GM23338 (cell line): ENCODE measurements around the gene NR3C1. TPM values are rescaled to one million over a fixed set of nuclear protein-coding genes. Genes with fewer than 3 reads are reported as not detected.

ENCODE experiments used
- ATAC-seq: fragments of 200-7000 bp; cut with Tn5 transposase; 3 replicates; pipeline ENCODE4 v1.9.1; 2020
- DNase-seq: peaks from one replicate; pipeline ENCODE4 v3.0.0-alpha.2; 2015; ENCODE audit warnings: low spot score
- H2AFZ ChIP-seq: fragments of 200-600 bp; sonication (generic); 2 replicates; pipeline ENCODE4 v1.8.0; 2016; ENCODE audit warnings: antibody characterized with exemption, mild to moderate bottlenecking, moderate library complexity
- H3F3A ChIP-seq: fragments of 200-600 bp; sonication (generic); replicated peaks from 2 replicates; pipeline ENCODE4 v1.8.0; 2017; ENCODE audit warnings: antibody characterized with exemption, mixed run types, low read depth
- H3K27ac ChIP-seq: fragments of 200-600 bp; sonication (generic); 2 replicates; pipeline ENCODE4 v1.6.1; 2016; ENCODE audit warnings: low read depth
- H3K27me3 ChIP-seq: fragments of 200-600 bp; sonication (generic); 2 replicates; pipeline ENCODE4 v1.8.0; 2016; ENCODE audit warnings: mild to moderate bottlenecking, mixed run types, moderate library complexity; ENCODE audit not compliant: insufficient read depth
- H3K36me3 ChIP-seq: fragments of 200-600 bp; sonication (generic); 2 replicates; pipeline ENCODE4 v1.8.0; 2016; ENCODE audit warnings: mild to moderate bottlenecking; ENCODE audit not compliant: insufficient read depth
- H3K4me1 ChIP-seq: fragments of 200-600 bp; sonication (generic); 2 replicates; pipeline ENCODE4 v1.8.0; 2016; ENCODE audit warnings: mild to moderate bottlenecking, moderate library complexity; ENCODE audit not compliant: insufficient read depth
- H3K4me2 ChIP-seq: fragments of 200-600 bp; sonication (generic); 2 replicates; pipeline ENCODE4 v1.7.1; 2017; ENCODE audit warnings: mixed run types
- H3K4me3 ChIP-seq: fragments of 200-600 bp; sonication (generic); 2 replicates; pipeline ENCODE4 v1.6.1; 2016; ENCODE audit warnings: mixed run types
- H3K79me2 ChIP-seq: fragments of 200-600 bp; sonication (generic); replicated peaks from 2 replicates; pipeline ENCODE4 v1.8.0; 2017; ENCODE audit warnings: mild to moderate bottlenecking; ENCODE audit not compliant: insufficient read depth
- H3K9me2 ChIP-seq: fragments of 200-600 bp; sonication (generic); 2 replicates; pipeline ENCODE4 v1.8.0; 2017; ENCODE audit not compliant: insufficient read depth
- H4K20me1 ChIP-seq: fragments of 200-600 bp; sonication (generic); replicated peaks from 2 replicates; pipeline ENCODE4 v1.8.0; 2017; ENCODE audit warnings: mild to moderate bottlenecking; ENCODE audit not compliant: insufficient read depth
- H3K27ac Mint-ChIP-seq: 2 replicates; pipeline ENCODE4 v1.8.0; 2020; ENCODE audit warnings: inconsistent platforms, mild to moderate bottlenecking, moderate library complexity, mixed read lengths
- H3K27me3 Mint-ChIP-seq: 3 replicates; pipeline ENCODE4 v1.8.0; 2022; ENCODE audit warnings: low read depth, mild to moderate bottlenecking, moderate library complexity, mixed read lengths, inconsistent platforms; ENCODE audit not compliant: insufficient read depth, poor library complexity
- H3K36me3 Mint-ChIP-seq: 3 replicates; pipeline ENCODE4 v1.8.0; 2021; ENCODE audit warnings: low read depth, mild to moderate bottlenecking, inconsistent platforms, moderate library complexity, mixed read lengths
- H3K4me1 Mint-ChIP-seq: 3 replicates; pipeline ENCODE4 v1.8.0; 2020; ENCODE audit warnings: mild to moderate bottlenecking, inconsistent platforms, mixed read lengths
- H3K4me3 Mint-ChIP-seq: 3 replicates; pipeline ENCODE4 v1.8.0; 2021; ENCODE audit warnings: moderate library complexity, mild to moderate bottlenecking, inconsistent platforms, mixed read lengths
- H3K9me3 Mint-ChIP-seq: 3 replicates; pipeline ENCODE4 v1.8.0; 2020; ENCODE audit warnings: moderate library complexity, mild to moderate bottlenecking, inconsistent platforms, mixed read lengths
- CREB1 ChIP-seq: fragments of 250-450 bp; sonication (Bioruptor Pico); IDR thresholded peaks from 2 replicates; pipeline ENCODE4 v1.5.0; 2020; ENCODE audit warnings: low read depth, mild to moderate bottlenecking, moderate library complexity
- EZH2 ChIP-seq: fragments of 200-600 bp; sonication (generic); IDR thresholded peaks from one replicate; pipeline ENCODE4 v1.8.0; 2017; ENCODE audit warnings: antibody characterized with exemption, mild to moderate bottlenecking, low read depth; ENCODE audit not compliant: unreplicated experiment
- EZH2phosphoT487 ChIP-seq: fragments of 200-600 bp; sonication (generic); IDR thresholded peaks from one replicate; pipeline ENCODE4 v1.8.1; 2018; ENCODE audit warnings: antibody characterized with exemption; ENCODE audit not compliant: unreplicated experiment
- JUNB ChIP-seq: IDR thresholded peaks from one replicate; pipeline ENCODE4 v1.6.1; 2016; ENCODE audit warnings: antibody characterized with exemption; ENCODE audit not compliant: unreplicated experiment
- NANOG ChIP-seq: IDR thresholded peaks from 2 replicates; pipeline ENCODE4 v1.6.1; 2016; ENCODE audit warnings: antibody characterized with exemption, borderline replicate concordance
- POLR2AphosphoS5 ChIP-seq: IDR thresholded peaks from 2 replicates; pipeline ENCODE4 v1.6.1; 2016; ENCODE audit warnings: antibody characterized with exemption, low read depth
- STAT1 ChIP-seq: IDR thresholded peaks from one replicate; pipeline ENCODE4 v1.6.1; 2016; ENCODE audit warnings: antibody characterized with exemption; ENCODE audit not compliant: unreplicated experiment
- ZNF114 ChIP-seq: fragments of 250-450 bp; sonication (Bioruptor Pico); IDR thresholded peaks from 2 replicates; pipeline ENCODE4 v1.5.0; 2020; ENCODE audit warnings: mild to moderate bottlenecking, moderate library complexity
- ZNF331 ChIP-seq: fragments of 250-450 bp; sonication (Bioruptor Pico); IDR thresholded peaks from 2 replicates; pipeline ENCODE4 v1.5.0; 2020; ENCODE audit warnings: low read depth, mild to moderate bottlenecking, moderate library complexity
- polyA plus RNA-seq: library from polyadenylated mRNA; unstranded; fragments of >200 nt; fragmentation: Nextera tagmentation; extraction: Ambion mirVana; gene quantifications from 2 replicates; pipeline ENCODE4 v1.2.1, GENCODE V29; 2016
- total RNA-seq: library from RNA; depleted of rRNA; stranded (reverse); fragments of >200 nt; shearing (Covaris generic); gene quantifications from 2 replicates; pipeline ENCODE4 v1.2.3, GENCODE V29; 2014
- TF ChIP-seq, protein P1 (sequence below): IDR thresholded peaks from one replicate; pipeline ENCODE4 v1.6.1; 2018; ENCODE audit warnings: antibody characterized with exemption; ENCODE audit not compliant: unreplicated experiment
- TF ChIP-seq, protein P2 (sequence below): IDR thresholded peaks from 2 replicates; pipeline ENCODE4 v1.6.1; 2016; ENCODE audit warnings: antibody characterized with exemption
- TF ChIP-seq, protein P3 (sequence below): fragments of 250-450 bp; sonication (Bioruptor Pico); IDR thresholded peaks from 2 replicates; pipeline ENCODE4 v1.5.0; 2020; ENCODE audit warnings: mild to moderate bottlenecking, moderate library complexity

The NR3C1 gene
- total and polyA plus RNA-seq, 2 experiments from 2014 or later = 1.2 to 4.6 TPM

DNA sequence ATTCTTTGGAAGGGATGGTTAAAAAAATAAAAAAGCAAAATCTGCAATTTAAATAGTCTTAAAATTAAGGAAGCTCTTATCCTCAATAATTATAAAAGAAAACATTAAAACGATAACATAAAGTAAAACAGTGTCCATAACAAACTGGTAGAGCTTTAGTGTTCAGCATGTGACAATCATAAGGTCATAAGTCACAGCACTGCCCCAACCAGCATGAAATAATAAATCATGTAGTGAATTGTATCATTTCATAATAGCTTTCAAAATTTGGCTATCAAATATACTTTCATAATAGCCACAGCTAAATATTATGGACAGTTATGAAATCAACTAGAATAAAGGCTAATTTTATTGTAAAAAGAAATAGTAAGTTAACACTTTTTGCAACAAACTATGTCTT, 10.0 kb downstream of the NR3C1 start (continued):
- TF ChIP-seq, protein P1, sequence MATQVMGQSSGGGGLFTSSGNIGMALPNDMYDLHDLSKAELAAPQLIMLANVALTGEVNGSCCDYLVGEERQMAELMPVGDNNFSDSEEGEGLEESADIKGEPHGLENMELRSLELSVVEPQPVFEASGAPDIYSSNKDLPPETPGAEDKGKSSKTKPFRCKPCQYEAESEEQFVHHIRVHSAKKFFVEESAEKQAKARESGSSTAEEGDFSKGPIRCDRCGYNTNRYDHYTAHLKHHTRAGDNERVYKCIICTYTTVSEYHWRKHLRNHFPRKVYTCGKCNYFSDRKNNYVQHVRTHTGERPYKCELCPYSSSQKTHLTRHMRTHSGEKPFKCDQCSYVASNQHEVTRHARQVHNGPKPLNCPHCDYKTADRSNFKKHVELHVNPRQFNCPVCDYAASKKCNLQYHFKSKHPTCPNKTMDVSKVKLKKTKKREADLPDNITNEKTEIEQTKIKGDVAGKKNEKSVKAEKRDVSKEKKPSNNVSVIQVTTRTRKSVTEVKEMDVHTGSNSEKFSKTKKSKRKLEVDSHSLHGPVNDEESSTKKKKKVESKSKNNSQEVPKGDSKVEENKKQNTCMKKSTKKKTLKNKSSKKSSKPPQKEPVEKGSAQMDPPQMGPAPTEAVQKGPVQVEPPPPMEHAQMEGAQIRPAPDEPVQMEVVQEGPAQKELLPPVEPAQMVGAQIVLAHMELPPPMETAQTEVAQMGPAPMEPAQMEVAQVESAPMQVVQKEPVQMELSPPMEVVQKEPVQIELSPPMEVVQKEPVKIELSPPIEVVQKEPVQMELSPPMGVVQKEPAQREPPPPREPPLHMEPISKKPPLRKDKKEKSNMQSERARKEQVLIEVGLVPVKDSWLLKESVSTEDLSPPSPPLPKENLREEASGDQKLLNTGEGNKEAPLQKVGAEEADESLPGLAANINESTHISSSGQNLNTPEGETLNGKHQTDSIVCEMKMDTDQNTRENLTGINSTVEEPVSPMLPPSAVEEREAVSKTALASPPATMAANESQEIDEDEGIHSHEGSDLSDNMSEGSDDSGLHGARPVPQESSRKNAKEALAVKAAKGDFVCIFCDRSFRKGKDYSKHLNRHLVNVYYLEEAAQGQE = no peak

DNA sequence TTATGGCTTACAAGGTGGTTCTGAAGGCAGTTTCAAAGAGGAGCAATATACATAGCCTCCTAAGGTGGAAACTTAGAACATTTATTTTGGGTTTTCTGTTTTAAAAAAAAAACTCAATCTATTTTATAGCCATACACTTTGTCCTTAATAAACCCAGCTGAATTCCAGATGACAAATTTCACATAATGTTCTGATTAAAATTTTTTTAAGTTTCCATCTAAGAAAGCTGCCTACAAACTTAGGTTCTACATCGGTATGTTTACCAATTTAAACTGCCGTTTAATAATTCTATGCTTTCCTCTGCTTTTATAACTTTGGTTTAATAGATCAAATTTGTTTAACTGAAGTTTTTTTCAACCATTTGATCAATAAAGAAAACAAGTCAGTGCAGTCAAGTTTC, 12.5 kb downstream of the NR3C1 start:
- no peaks in the 10 kb centered on the region for H3K9me2 ChIP-seq
- Mint-ChIP-seq H3K9me3 (peaks cover 5% of the 10 kb centered on the region; the same call in 2 of the 3 replicates), H3K27me3 (no peaks in the 10 kb centered on the region), H3K27ac (no peak overlapping the region), H3K4me3 (no peak overlapping the region), H3K36me3 (peaks cover 8% of the 10 kb centered on the region), H3K4me1 (peaks cover 19% of the 10 kb centered on the region)
- no peak overlapping the region for H3K4me2 ChIP-seq
- H3K4me3 ChIP-seq = no peak overlapping the region
- H2AFZ ChIP-seq = no peak overlapping the region
- DNase-seq = no peak
- no peaks in the 10 kb centered on the region for H3K36me3 ChIP-seq
- no peaks in the 10 kb centered on the region for H3F3A ChIP-seq
- H3K27ac ChIP-seq = no peak overlapping the region
- no peak for ATAC-seq
- H3K27me3 ChIP-seq = no peaks in the 10 kb centered on the region
- no peaks in the 10 kb centered on the region for H4K20me1 ChIP-seq
- H3K79me2 ChIP-seq = no peaks in the 10 kb centered on the region
- peaks cover 12% of the 10 kb centered on the region for H3K4me1 ChIP-seq
- no peak for TF ChIP-seq EZH2
- TF ChIP-seq JUNB = no peak
- TF ChIP-seq, protein P2, sequence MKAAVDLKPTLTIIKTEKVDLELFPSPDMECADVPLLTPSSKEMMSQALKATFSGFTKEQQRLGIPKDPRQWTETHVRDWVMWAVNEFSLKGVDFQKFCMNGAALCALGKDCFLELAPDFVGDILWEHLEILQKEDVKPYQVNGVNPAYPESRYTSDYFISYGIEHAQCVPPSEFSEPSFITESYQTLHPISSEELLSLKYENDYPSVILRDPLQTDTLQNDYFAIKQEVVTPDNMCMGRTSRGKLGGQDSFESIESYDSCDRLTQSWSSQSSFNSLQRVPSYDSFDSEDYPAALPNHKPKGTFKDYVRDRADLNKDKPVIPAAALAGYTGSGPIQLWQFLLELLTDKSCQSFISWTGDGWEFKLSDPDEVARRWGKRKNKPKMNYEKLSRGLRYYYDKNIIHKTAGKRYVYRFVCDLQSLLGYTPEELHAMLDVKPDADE = no peak
- no peak for TF ChIP-seq POLR2AphosphoS5
- no peak for TF ChIP-seq ZNF114 (CRISPR knock-in tag)
- TF ChIP-seq, protein P1 = no peak
- no peak for TF ChIP-seq STAT1
- TF ChIP-seq EZH2phosphoT487 = no peak
- TF ChIP-seq, protein P3, sequence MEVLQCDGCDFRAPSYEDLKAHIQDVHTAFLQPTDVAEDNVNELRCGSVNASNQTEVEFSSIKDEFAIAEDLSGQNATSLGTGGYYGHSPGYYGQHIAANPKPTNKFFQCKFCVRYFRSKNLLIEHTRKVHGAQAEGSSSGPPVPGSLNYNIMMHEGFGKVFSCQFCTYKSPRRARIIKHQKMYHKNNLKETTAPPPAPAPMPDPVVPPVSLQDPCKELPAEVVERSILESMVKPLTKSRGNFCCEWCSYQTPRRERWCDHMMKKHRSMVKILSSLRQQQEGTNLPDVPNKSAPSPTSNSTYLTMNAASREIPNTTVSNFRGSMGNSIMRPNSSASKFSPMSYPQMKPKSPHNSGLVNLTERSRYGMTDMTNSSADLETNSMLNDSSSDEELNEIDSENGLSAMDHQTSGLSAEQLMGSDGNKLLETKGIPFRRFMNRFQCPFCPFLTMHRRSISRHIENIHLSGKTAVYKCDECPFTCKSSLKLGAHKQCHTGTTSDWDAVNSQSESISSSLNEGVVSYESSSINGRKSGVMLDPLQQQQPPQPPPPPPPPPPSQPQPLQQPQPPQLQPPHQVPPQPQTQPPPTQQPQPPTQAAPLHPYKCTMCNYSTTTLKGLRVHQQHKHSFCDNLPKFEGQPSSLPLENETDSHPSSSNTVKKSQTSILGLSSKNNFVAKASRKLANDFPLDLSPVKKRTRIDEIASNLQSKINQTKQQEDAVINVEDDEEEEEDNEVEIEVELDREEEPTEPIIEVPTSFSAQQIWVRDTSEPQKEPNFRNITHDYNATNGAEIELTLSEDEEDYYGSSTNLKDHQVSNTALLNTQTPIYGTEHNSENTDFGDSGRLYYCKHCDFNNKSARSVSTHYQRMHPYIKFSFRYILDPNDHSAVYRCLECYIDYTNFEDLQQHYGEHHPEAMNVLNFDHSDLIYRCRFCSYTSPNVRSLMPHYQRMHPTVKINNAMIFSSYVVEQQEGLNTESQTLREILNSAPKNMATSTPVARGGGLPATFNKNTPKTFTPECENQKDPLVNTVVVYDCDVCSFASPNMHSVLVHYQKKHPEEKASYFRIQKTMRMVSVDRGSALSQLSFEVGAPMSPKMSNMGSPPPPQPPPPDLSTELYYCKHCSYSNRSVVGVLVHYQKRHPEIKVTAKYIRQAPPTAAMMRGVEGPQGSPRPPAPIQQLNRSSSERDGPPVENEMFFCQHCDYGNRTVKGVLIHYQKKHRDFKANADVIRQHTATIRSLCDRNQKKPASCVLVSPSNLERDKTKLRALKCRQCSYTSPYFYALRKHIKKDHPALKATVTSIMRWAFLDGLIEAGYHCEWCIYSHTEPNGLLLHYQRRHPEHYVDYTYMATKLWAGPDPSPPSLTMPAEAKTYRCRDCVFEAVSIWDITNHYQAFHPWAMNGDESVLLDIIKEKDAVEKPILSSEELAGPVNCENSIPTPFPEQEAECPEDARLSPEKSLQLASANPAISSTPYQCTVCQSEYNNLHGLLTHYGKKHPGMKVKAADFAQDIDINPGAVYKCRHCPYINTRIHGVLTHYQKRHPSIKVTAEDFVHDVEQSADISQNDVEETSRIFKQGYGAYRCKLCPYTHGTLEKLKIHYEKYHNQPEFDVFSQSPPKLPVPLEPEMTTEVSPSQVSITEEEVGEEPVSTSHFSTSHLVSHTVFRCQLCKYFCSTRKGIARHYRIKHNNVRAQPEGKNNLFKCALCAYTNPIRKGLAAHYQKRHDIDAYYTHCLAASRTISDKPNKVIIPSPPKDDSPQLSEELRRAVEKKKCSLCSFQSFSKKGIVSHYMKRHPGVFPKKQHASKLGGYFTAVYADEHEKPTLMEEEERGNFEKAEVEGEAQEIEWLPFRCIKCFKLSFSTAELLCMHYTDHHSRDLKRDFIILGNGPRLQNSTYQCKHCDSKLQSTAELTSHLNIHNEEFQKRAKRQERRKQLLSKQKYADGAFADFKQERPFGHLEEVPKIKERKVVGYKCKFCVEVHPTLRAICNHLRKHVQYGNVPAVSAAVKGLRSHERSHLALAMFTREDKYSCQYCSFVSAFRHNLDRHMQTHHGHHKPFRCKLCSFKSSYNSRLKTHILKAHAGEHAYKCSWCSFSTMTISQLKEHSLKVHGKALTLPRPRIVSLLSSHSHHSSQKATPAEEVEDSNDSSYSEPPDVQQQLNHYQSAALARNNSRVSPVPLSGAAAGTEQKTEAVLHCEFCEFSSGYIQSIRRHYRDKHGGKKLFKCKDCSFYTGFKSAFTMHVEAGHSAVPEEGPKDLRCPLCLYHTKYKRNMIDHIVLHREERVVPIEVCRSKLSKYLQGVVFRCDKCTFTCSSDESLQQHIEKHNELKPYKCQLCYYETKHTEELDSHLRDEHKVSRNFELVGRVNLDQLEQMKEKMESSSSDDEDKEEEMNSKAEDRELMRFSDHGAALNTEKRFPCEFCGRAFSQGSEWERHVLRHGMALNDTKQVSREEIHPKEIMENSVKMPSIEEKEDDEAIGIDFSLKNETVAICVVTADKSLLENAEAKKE (CRISPR knock-in tag) = no peak
- TF ChIP-seq ZNF331 (CRISPR knock-in tag) = no peak
- no peak for TF ChIP-seq CREB1 (CRISPR knock-in tag)
- no peak for TF ChIP-seq NANOG
